Activated CD8-positive, alpha-beta memory T cell treated with anti-CD3 and anti-CD28 coated beads for 4 hours (primary cell): ENCODE measurements around the gene KCNJ15.
"Not testable (repeated sequence)": the region's sequence is repeated elsewhere in the genome, so short reads cannot be mapped to it uniquely, and the experiment has no call there.

ENCODE experiments used
- DNase-seq, 2 donors: peaks; one replicate each; pipeline ENCODE4 v3.0.0-alpha.2; 2020; ENCODE audit warnings: low read depth in 2 of 2

Gene KCNJ15

GRCh38 chr21:38244885-38245869, 11.6 kb upstream of the KCNJ15 start:
- peak; percentile 19 to 36 for DNase-seq

GRCh38 chr21:38246511-38246910, 10.3 kb upstream of the KCNJ15 start:
- no peak for DNase-seq

- not testable (repeated sequence) for DNase-seq
Measured at GRCh38 chr21:38247054-38247453, 9.7 kb upstream of the KCNJ15 start.

GRCh38 chr21:38247738-38248510, 8.9 kb upstream of the KCNJ15 start:
- DNase-seq: no peak

GRCh38 chr21:38249256-38249655, 7.5 kb upstream of the KCNJ15 start:
- DNase-seq: no peak

GRCh38 chr21:38249696-38250278, 7.0 kb upstream of the KCNJ15 start:
- no peak for DNase-seq

GRCh38 chr21:38250991-38251418, 5.8 kb upstream of the KCNJ15 start:
- DNase-seq: no peak

- DNase-seq: no peak
Measured at GRCh38 chr21:38254970-38255369, 1.8 kb upstream of the KCNJ15 start.

GRCh38 chr21:38255571-38256117, 1.1 kb upstream of the KCNJ15 start:
- DNase-seq: no peak

GRCh38 chr21:38257667-38258066, 876 bp downstream of the KCNJ15 start:
- DNase-seq: no peak

GRCh38 chr21:38258521-38259485, 2.0 kb downstream of the KCNJ15 start:
- no peak for DNase-seq

- no peak for DNase-seq
Measured at GRCh38 chr21:38259665-38260064, 2.9 kb downstream of the KCNJ15 start.

GRCh38 chr21:38260426-38260825, 3.6 kb downstream of the KCNJ15 start:
- DNase-seq: no peak

- no peak for DNase-seq
Measured at GRCh38 chr21:38261851-38262250, 5.1 kb downstream of the KCNJ15 start.

GRCh38 chr21:38263493-38263892, 6.7 kb downstream of the KCNJ15 start:
- DNase-seq: no peak

GRCh38 chr21:38264571-38264970, 7.8 kb downstream of the KCNJ15 start:
- no peak for DNase-seq

GRCh38 chr21:38265166-38265565, 8.4 kb downstream of the KCNJ15 start:
- no peak for DNase-seq

GRCh38 chr21:38266732-38267131, 9.9 kb downstream of the KCNJ15 start:
- DNase-seq: no peak

GRCh38 chr21:38267136-38267755, 10.5 kb downstream of the KCNJ15 start:
- no peak for DNase-seq
